Measurements from ENCODE around the gene OTUD5.

The OTUD5 gene

GRCh38 chrX:48957477-48957826, at the start of gene OTUD5:
Gene OTUD5 (minus strand): TSS chrX:48957607. CDS start chrX:48957570, 37 bp downstream.
- peak within 1 kb of the TSS; percentile 84 for H3K4me3 ChIP-seq
- peak within 1 kb of the TSS; percentile 84 to 95 for H3K27ac ChIP-seq
- TF ChIP-seq CTCF (IDR thresholded peaks at IDR 0.05), result no peak
- DNase-seq (ENCODE audit: low spot score), result no peak

- H3K27ac ChIP-seq, result no peak overlapping the region
- TF ChIP-seq CTCF (IDR thresholded peaks at IDR 0.05), result no peak
- H3K4me3 ChIP-seq, result no peak overlapping the region
Observed at GRCh38 chrX:49003696-49004095, 46.3 kb upstream of the OTUD5 start.

GRCh38 chrX:49002091-49002935, 44.9 kb upstream of the OTUD5 start, which contains the start of gene GRIPAP1:
Gene GRIPAP1 (minus strand): TSS chrX:49002264. CDS start chrX:49002229, 35 bp downstream.
- DNase-seq (ENCODE audit: low spot score), result peak; percentile 84
- Histone ChIP-seq H3K4me3 (peak within 1 kb of the TSS; percentile 79), H3K27ac (peak within 1 kb of the TSS; percentile 46 to 88)
- TF ChIP-seq CTCF (IDR thresholded peaks at IDR 0.05), result no peak

More at GRCh38 chrX:49003696-49004095, 46.3 kb upstream of the OTUD5 start:
- DNase-seq (ENCODE audit: low spot score), result no peak

- H3K27ac ChIP-seq, result peak overlapping the region; percentile 46 to 88
- TF ChIP-seq CTCF (IDR thresholded peaks at IDR 0.05), result no peak
- no peak for DNase-seq (ENCODE audit: low spot score)
- peak overlapping the region; percentile 79 for H3K4me3 ChIP-seq
Observed at GRCh38 chrX:49001521-49002090, 44.2 kb upstream of the OTUD5 start.

GRCh38 chrX:49000636-49001035, 43.2 kb upstream of the OTUD5 start:
- TF ChIP-seq CTCF (IDR thresholded peaks at IDR 0.05), result no peak
- H3K27ac ChIP-seq, result no peak overlapping the region
- no peak for DNase-seq (ENCODE audit: low spot score)
- peak overlapping the region; percentile 79 for H3K4me3 ChIP-seq

- no peak for TF ChIP-seq CTCF (IDR thresholded peaks at IDR 0.05)
Observed at GRCh38 chrX:48999030-48999429, 41.6 kb upstream of the OTUD5 start.

More at GRCh38 chrX:48999030-48999429, 41.6 kb upstream of the OTUD5 start:
- no peak overlapping the region for H3K27ac ChIP-seq
- no peak for DNase-seq (ENCODE audit: low spot score)
- H3K4me3 ChIP-seq, result no peak overlapping the region

Measured in coronary artery (tissue), 2 donors.